K562 (cell line): ENCODE measurements around the gene EIF3C. TPM values are rescaled to one million over a fixed set of nuclear protein-coding genes. Genes with fewer than 3 reads are reported as not detected.
A peak's percentile ranks its signal among the peaks of the same experiment; 100 is the strongest.
"Not testable (repeated sequence)": the region's sequence is repeated elsewhere in the genome, so short reads cannot be mapped to it uniquely, and the experiment has no call there.

Experiments
- ATAC-seq: fragments of 200-7000 bp; cut with Tn5 transposase; 3 replicates; pipeline ENCODE4 v1.9.1; 2020; ENCODE audit warnings: moderate library complexity
- BruUV-seq: library from RNA; stranded (reverse); fragments of 400-500 nt; replicated peaks from 2 replicates; lab custom pipeline; 2021; lab: Mats Ljungman, UMichigan
- CTCF ChIA-PET: fragments of 300-600 bp; formaldehyde crosslinking; extraction: SDS; loops from one replicate; lab custom pipeline; 2021; ENCODE audit warnings: low intra/inter-chr PET ratio; lab: Yijun Ruan, JAX
- POLR2A ChIA-PET: fragments of 300-600, 350-650 bp; sonication (Branson Sonifier 250); formaldehyde crosslinking; extraction: SDS; loops from one replicate; lab custom pipeline; 2021; ENCODE audit warnings: antibody characterized with exemption, inconsistent platforms; lab: Yijun Ruan, JAX
- DNase-seq, 4 experiments: peaks; one replicate each; pipeline versions ENCODE4 v3.0.0 to v3.0.0-alpha.2; 2011 to 2018; ENCODE audit warnings: low spot score in 3 of 4, mixed read lengths in 3 of 4; ENCODE audit errors: extremely low read depth in 1 of 4
- FAIRE-seq: peaks from 2 replicates; lab custom pipeline; 2011; peaks lifted over from hg19 to GRCh38; lab: Jason Lieb, UNC
- H2AFZ ChIP-seq: 2 replicates; pipeline ENCODE4 v1.6.0; 2011; ENCODE audit warnings: low read depth, low read length, control low read depth, inconsistent platforms
- H3K27ac ChIP-seq: fragments of 200-600 bp; 3 replicates; pipeline ENCODE4 v1.8.0; 2011; ENCODE audit warnings: low read depth, mild to moderate bottlenecking, control low read depth, inconsistent platforms, low read length, moderate library complexity, mixed read lengths; ENCODE audit errors: extremely low read depth
- H3K27me3 ChIP-seq, 2 experiments: fragments of 300-600 bp in 1 of 2; 2 replicates in 1 of 2; 3 replicates in 1 of 2; pipeline versions ENCODE4 v1.6.0 to v1.8.0; 2011; ENCODE audit warnings: inconsistent platforms in 2 of 2, low read length in 2 of 2, mild to moderate bottlenecking in 1 of 2, mixed read lengths in 1 of 2, moderate library complexity in 1 of 2; ENCODE audit not compliant: control insufficient read depth in 2 of 2, insufficient read depth in 2 of 2
- H3K36me3 ChIP-seq: fragments of 300-600 bp; 3 replicates; pipeline ENCODE4 v1.8.0; 2011; ENCODE audit warnings: mild to moderate bottlenecking, low read length, inconsistent platforms; ENCODE audit not compliant: control insufficient read depth, insufficient read depth
- H3K4me1 ChIP-seq, 2 experiments: fragments of 200-600 bp in 1 of 2; replicated peaks in 1 of 2; 2 replicates in 1 of 2; 3 replicates in 1 of 2; pipeline versions ENCODE4 v1.5.1 to v1.8.0; 2011; ENCODE audit warnings: inconsistent platforms in 2 of 2, low read length in 2 of 2, mild to moderate bottlenecking in 1 of 2, mixed read lengths in 1 of 2, moderate library complexity in 1 of 2; ENCODE audit not compliant: control insufficient read depth in 2 of 2, insufficient read depth in 2 of 2
- H3K4me2 ChIP-seq: 2 replicates; pipeline ENCODE4 v1.6.1; 2011; ENCODE audit warnings: low read length, control low read depth, inconsistent platforms, mixed read lengths; ENCODE audit not compliant: insufficient read depth
- H3K4me3 ChIP-seq: fragments of 200-600 bp; sonication (generic), shearing (Covaris generic); 2 replicates; pipeline ENCODE4 v1.5.1; 2016; ENCODE audit warnings: control low read depth, inconsistent platforms
- H3K79me2 ChIP-seq: fragments of 200-600 bp; 3 replicates; pipeline ENCODE4 v1.8.0; 2011; ENCODE audit warnings: low read length, inconsistent platforms; ENCODE audit not compliant: control insufficient read depth, insufficient read depth
- H3K9ac ChIP-seq, 2 experiments: 2 replicates each; pipeline versions ENCODE4 v1.6.0 to v1.6.1; 2011; ENCODE audit warnings: low read depth in 2 of 2, low read length in 2 of 2, control low read depth in 1 of 2, inconsistent platforms in 1 of 2, mild to moderate bottlenecking in 1 of 2, mixed read lengths in 1 of 2; ENCODE audit not compliant: insufficient read depth in 1 of 2
- H3K9me1 ChIP-seq: one replicate; pipeline ENCODE4 v1.6.0; 2011; ENCODE audit warnings: inconsistent platforms, mild to moderate bottlenecking, low read length, moderate library complexity; ENCODE audit not compliant: control insufficient read depth, insufficient read depth
- H3K9me3 ChIP-seq: replicated peaks from 2 replicates; pipeline ENCODE4 v1.5.1; 2011; ENCODE audit warnings: low read depth, low read length, inconsistent platforms; ENCODE audit not compliant: control insufficient read depth, insufficient read depth
- H4K20me1 ChIP-seq: replicated peaks from 2 replicates; pipeline ENCODE4 v1.6.1; 2011; ENCODE audit warnings: low read length, inconsistent platforms, mixed read lengths; ENCODE audit not compliant: control insufficient read depth, insufficient read depth
- WGBS: fragments of 100-300 bp; shearing (Covaris generic); methylation state at CpG from one replicate; pipeline ENCODE4 v1.1.6; 2016; ENCODE audit warnings: low coverage, mixed read lengths; ENCODE audit not compliant: insufficient coverage; ENCODE audit errors: missing lambda C conversion rate; 5-methylcytosine and 5-hydroxymethylcytosine counted together
- in situ Hi-C: fragments of 300-500 bp; cut with MboI; formaldehyde crosslinking; loops from 4 replicates; pipeline ENCODE4 v1.15.0; 2018; ENCODE audit warnings: inconsistent platforms, mixed read lengths
- intact Hi-C: fragments of 100-400 bp; cut with micrococcal nuclease; formaldehyde crosslinking; loops from 2 replicates; pipeline ENCODE4 v1.14.2; 2022
- polyA plus RNA-seq, 8 experiments: library from polyadenylated mRNA; depleted of rRNA in 4 of 8; stranded (reverse) in 5 of 8; unstranded in 3 of 8; fragments of >200 nt; fragmentation: Nextera tagmentation in 2 of 8; fragmentation: Illumina TruSeq in 1 of 8; extraction: Ambion mirVana in 2 of 8; extraction: Trizol in 1 of 8; gene quantifications; 2 replicates each; pipeline versions ENCODE4 v1.2.1 to v1.2.3, GENCODE V29; 2011 to 2014; ENCODE audit warnings: inconsistent platforms in 1 of 8, missing spikeins in 1 of 8
- total RNA-seq, 7 experiments: library from RNA; depleted of rRNA in 6 of 7; stranded (reverse); fragments of >200 nt in 6 of 7; fragmentation: Illumina TruSeq in 2 of 7; extraction: Trizol in 2 of 7; gene quantifications; 2 replicates each; pipeline versions ENCODE4 v1.2.1 to v1.2.3, GENCODE V29; 2011 to 2021; ENCODE audit warnings: low replicate concordance in 1 of 7

Gene EIF3C
- total and polyA plus RNA-seq, 9 of the 15 experiments (the other 6 are each of a cell fraction or from before 2014, with no cell fraction given), result 131 to 865 (median 411) TPM

- H3K4me1 ChIP-seq, intact Hi-C loops, H3K27me3 ChIP-seq, CTCF ChIA-PET, H4K20me1 ChIP-seq, BruUV-seq, FAIRE-seq, H3K36me3 ChIP-seq, POLR2A ChIA-PET, H3K4me2 ChIP-seq, H3K79me2 ChIP-seq, H3K9me1 ChIP-seq, DNase-seq, H3K9me3 ChIP-seq, H3K27ac ChIP-seq, H2AFZ ChIP-seq, H3K4me3 ChIP-seq, H3K9ac ChIP-seq: not testable (repeated sequence)
- ATAC-seq, result peak; percentile 80
- in situ Hi-C loops, result loop anchor here (25.0 kb wide), 2 partner anchors 89 to 164 kb away; partner anchors contain the start of genes NUPR1 and SULT1A1
- WGBS, result no CpG with 5 or more reads among the region's 8 CpGs
Observed at GRCh38 chr16:28701384-28701783, 9.9 kb upstream of the EIF3C start.

DNA sequence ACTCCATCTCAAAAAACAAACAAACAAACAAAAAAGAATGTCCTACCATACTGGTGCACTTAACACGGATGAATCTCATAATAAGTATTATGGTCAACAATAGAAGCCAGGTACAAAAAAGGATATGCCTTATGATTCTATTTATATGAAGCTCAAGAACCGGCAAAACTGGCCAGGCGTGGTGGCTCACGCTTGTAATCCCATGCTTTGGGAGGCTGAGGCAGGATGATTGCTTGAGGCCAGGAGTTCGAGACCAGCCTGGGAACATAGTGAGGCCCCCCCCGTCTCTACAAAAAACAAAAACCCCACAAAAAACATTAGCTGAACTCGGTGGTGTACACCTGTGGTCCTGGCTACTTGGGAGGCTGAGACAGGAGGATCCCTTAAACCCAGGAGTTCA is 7.0 kb upstream of the EIF3C start:
- WGBS, result no CpG with 5 or more reads among the region's 7 CpGs

More for the DNA sequence above, 7.0 kb upstream of the EIF3C start:
- H3K9me1 ChIP-seq, H3K4me1 ChIP-seq, H3K9me3 ChIP-seq, H2AFZ ChIP-seq, FAIRE-seq, intact Hi-C loops, H3K27me3 ChIP-seq, ATAC-seq, H3K27ac ChIP-seq, POLR2A ChIA-PET, DNase-seq, H3K4me3 ChIP-seq, H3K9ac ChIP-seq, H3K79me2 ChIP-seq, H4K20me1 ChIP-seq, BruUV-seq, H3K36me3 ChIP-seq, H3K4me2 ChIP-seq, CTCF ChIA-PET: not testable (repeated sequence)
- in situ Hi-C loops, result loop anchor here (25.0 kb wide), 2 partner anchors 92 to 167 kb away; partner anchors contain the start of genes NUPR1 and SULT1A1
